ENCODE results near the gene NRG2. TPM values are rescaled to one million over a fixed set of nuclear protein-coding genes. Genes with fewer than 3 reads are reported as not detected.

Gene NRG2
- total RNA-seq, 1 donor from 2014 or later: 1.9 TPM

- no peak for ATAC-seq
Measured at GRCh38 chr5:139833525-139833924, 209.6 kb downstream of the NRG2 start.

- ATAC-seq: no peak
Measured at GRCh38 chr5:139831624-139832023, 211.5 kb downstream of the NRG2 start.

- ATAC-seq: no peak
Measured at GRCh38 chr5:139829471-139829870, 213.6 kb downstream of the NRG2 start.

- no peak for ATAC-seq
Measured at GRCh38 chr5:139828207-139828895, 214.7 kb downstream of the NRG2 start.

- ATAC-seq: no peak
Measured at GRCh38 chr5:139825690-139826089, 217.4 kb downstream of the NRG2 start.

- ATAC-seq: no peak
Measured at GRCh38 chr5:139823757-139824355, 219.2 kb downstream of the NRG2 start.

GRCh38 chr5:139822553-139823425 lies 220.3 kb downstream of the NRG2 start:
- no peak for ATAC-seq

- ATAC-seq: no peak
Measured at GRCh38 chr5:139821806-139822552, 221.1 kb downstream of the NRG2 start.

GRCh38 chr5:139820606-139821005 lies 222.5 kb downstream of the NRG2 start:
- no peak for ATAC-seq

- ATAC-seq: no peak
Measured at GRCh38 chr5:139820130-139820529, 223.0 kb downstream of the NRG2 start.

GRCh38 chr5:139817970-139818369 lies 225.1 kb downstream of the NRG2 start:
- no peak for ATAC-seq

GRCh38 chr5:139817362-139817761 lies 225.7 kb downstream of the NRG2 start:
- no peak for ATAC-seq

- no peak for ATAC-seq
Measured at GRCh38 chr5:139816566-139816965, 226.5 kb downstream of the NRG2 start.

- no peak for ATAC-seq
Measured at GRCh38 chr5:139814704-139815280, 228.3 kb downstream of the NRG2 start.

- ATAC-seq: no peak
Measured at GRCh38 chr5:139814191-139814601, 228.9 kb downstream of the NRG2 start.

GRCh38 chr5:139812836-139813805 lies 230.0 kb downstream of the NRG2 start:
- no peak for ATAC-seq

GRCh38 chr5:139812323-139812722 lies 230.8 kb downstream of the NRG2 start:
- no peak for ATAC-seq

GRCh38 chr5:139811274-139811607 lies 231.9 kb downstream of the NRG2 start:
- no peak for ATAC-seq

- no peak for ATAC-seq
Measured at GRCh38 chr5:139810341-139811273, 232.5 kb downstream of the NRG2 start.

GRCh38 chr5:139809331-139809810 lies 233.7 kb downstream of the NRG2 start:
- no peak for ATAC-seq
